ENCODE measurements around the gene C5orf15. TPM values are rescaled to one million over a fixed set of nuclear protein-coding genes. Genes with fewer than 3 reads are reported as not detected.

Gene C5orf15
- polyA plus RNA-seq, 1 donor from 2014 or later: 72.3 TPM

Other genes with a start within 250 kb of the C5orf15 start
- gene VDAC1, start 36.4 kb upstream of the C5orf15 start, polyA plus RNA-seq: 297 and 307 TPM in 2 replicates
- 0.15 and 0.36 TPM in 2 replicates for gene TCF7, start 146.1 kb upstream of the C5orf15 start, polyA plus RNA-seq
- gene SKP1, start 208.3 kb upstream of the C5orf15 start, polyA plus RNA-seq: 1,249 and 1,492 TPM in 2 replicates